Mucosa of stomach (tissue), 1 donor: ENCODE measurements around the gene BRSK2.

Source experiments
- H3K27me3 ChIP-seq: one replicate; pipeline ENCODE4 v1.7.0; 2013; ENCODE audit warnings: mild to moderate bottlenecking, low read length; ENCODE audit not compliant: control insufficient read depth, insufficient read depth
- H3K36me3 ChIP-seq: one replicate; pipeline ENCODE4 v1.7.0; 2013; ENCODE audit warnings: low read length; ENCODE audit not compliant: control insufficient read depth, insufficient read depth
- H3K4me1 ChIP-seq: one replicate; pipeline ENCODE4 v1.7.0; 2013; ENCODE audit warnings: mild to moderate bottlenecking, low read length; ENCODE audit not compliant: control insufficient read depth, insufficient read depth
- H3K4me3 ChIP-seq: one replicate; pipeline ENCODE4 v1.7.0; 2013; ENCODE audit warnings: low read length
- H3K9ac ChIP-seq: one replicate; pipeline ENCODE4 v1.7.0; 2013; ENCODE audit warnings: mild to moderate bottlenecking, low read length, moderate library complexity
- H3K9me3 ChIP-seq: one replicate; pipeline ENCODE4 v1.7.0; 2013; ENCODE audit warnings: mild to moderate bottlenecking, low read length, moderate library complexity; ENCODE audit not compliant: control insufficient read depth
- donor health status: Pancreatic carcinoma.

Gene BRSK2

GRCh38 chr11:1396375-1396841 lies 6.7 kb downstream of the BRSK2 start:
- no peak overlapping the region for H3K4me3 ChIP-seq
- H3K27me3 ChIP-seq = peaks cover 23% of the 10 kb centered on the region

GRCh38 chr11:1397146-1397861 lies 7.6 kb downstream of the BRSK2 start:
- no peaks in the 10 kb centered on the region for H3K36me3 ChIP-seq
- H3K4me3 ChIP-seq = no peak overlapping the region
- H3K27me3 ChIP-seq = peaks cover 19% of the 10 kb centered on the region
- no peaks in the 10 kb centered on the region for H3K4me1 ChIP-seq
- no peak overlapping the region for H3K9ac ChIP-seq
- H3K9me3 ChIP-seq = no peaks in the 10 kb centered on the region

More at GRCh38 chr11:1396375-1396841, 6.7 kb downstream of the BRSK2 start:
- Histone ChIP-seq H3K9me3 (no peaks in the 10 kb centered on the region), H3K4me1 (no peaks in the 10 kb centered on the region), H3K36me3 (no peaks in the 10 kb centered on the region), H3K9ac (no peak overlapping the region)

GRCh38 chr11:1397862-1398527 lies 8.3 kb downstream of the BRSK2 start:
- no peaks in the 10 kb centered on the region for H3K9me3 ChIP-seq
- no peaks in the 10 kb centered on the region for H3K36me3 ChIP-seq
- H3K4me3 ChIP-seq = no peak overlapping the region
- H3K9ac ChIP-seq = no peak overlapping the region
- H3K4me1 ChIP-seq = no peaks in the 10 kb centered on the region
- H3K27me3 ChIP-seq = peaks cover 16% of the 10 kb centered on the region

GRCh38 chr11:1398528-1399235 lies 8.9 kb downstream of the BRSK2 start:
- peaks cover 11% of the 10 kb centered on the region for H3K27me3 ChIP-seq
- H3K9ac ChIP-seq = no peak overlapping the region
- H3K4me1 ChIP-seq = no peaks in the 10 kb centered on the region
- H3K9me3 ChIP-seq = no peaks in the 10 kb centered on the region
- no peak overlapping the region for H3K4me3 ChIP-seq
- no peaks in the 10 kb centered on the region for H3K36me3 ChIP-seq

- no peaks in the 10 kb centered on the region for H3K9me3 ChIP-seq
- no peaks in the 10 kb centered on the region for H3K36me3 ChIP-seq
- peaks cover 11% of the 10 kb centered on the region for H3K27me3 ChIP-seq
- no peak overlapping the region for H3K9ac ChIP-seq
- no peaks in the 10 kb centered on the region for H3K4me1 ChIP-seq
- no peak overlapping the region for H3K4me3 ChIP-seq
These were observed 9.9 kb downstream of the BRSK2 start for GRCh38 chr11:1399386-1400316.

GRCh38 chr11:1400317-1401170 lies 10.8 kb downstream of the BRSK2 start:
- H3K36me3 ChIP-seq = no peaks in the 10 kb centered on the region
- no peak overlapping the region for H3K4me3 ChIP-seq
- no peak overlapping the region for H3K9ac ChIP-seq
- H3K4me1 ChIP-seq = no peaks in the 10 kb centered on the region
- peaks cover 11% of the 10 kb centered on the region for H3K27me3 ChIP-seq
- no peaks in the 10 kb centered on the region for H3K9me3 ChIP-seq

- Histone ChIP-seq H3K4me3 (no peak overlapping the region), H3K36me3 (no peaks in the 10 kb centered on the region), H3K4me1 (no peaks in the 10 kb centered on the region), H3K9me3 (no peaks in the 10 kb centered on the region), H3K9ac (no peak overlapping the region), H3K27me3 (peaks cover 11% of the 10 kb centered on the region)
These were observed 11.4 kb downstream of the BRSK2 start for GRCh38 chr11:1401171-1401445.

GRCh38 chr11:1401656-1402221 lies 12.0 kb downstream of the BRSK2 start:
- H3K9me3 ChIP-seq = no peaks in the 10 kb centered on the region
- no peaks in the 10 kb centered on the region for H3K36me3 ChIP-seq
- H3K9ac ChIP-seq = no peak overlapping the region
- H3K27me3 ChIP-seq = peaks cover 11% of the 10 kb centered on the region
- no peak overlapping the region for H3K4me3 ChIP-seq
- H3K4me1 ChIP-seq = no peaks in the 10 kb centered on the region

- Histone ChIP-seq H3K27me3 (peaks cover 11% of the 10 kb centered on the region), H3K4me1 (no peaks in the 10 kb centered on the region), H3K36me3 (no peaks in the 10 kb centered on the region), H3K9ac (no peak overlapping the region), H3K4me3 (no peak overlapping the region), H3K9me3 (no peaks in the 10 kb centered on the region)
These were observed 12.8 kb downstream of the BRSK2 start for GRCh38 chr11:1402355-1403077.

- Histone ChIP-seq H3K27me3 (peaks cover 11% of the 10 kb centered on the region), H3K9me3 (no peaks in the 10 kb centered on the region), H3K4me1 (no peaks in the 10 kb centered on the region), H3K36me3 (no peaks in the 10 kb centered on the region), H3K4me3 (no peak overlapping the region), H3K9ac (no peak overlapping the region)
These were observed 13.4 kb downstream of the BRSK2 start for GRCh38 chr11:1403078-1403620.
